ENCODE results near the gene MCF2L. TPM values are rescaled to one million over a fixed set of nuclear protein-coding genes. Genes with fewer than 3 reads are reported as not detected.
A peak's percentile ranks its signal among the peaks of the same experiment; 100 is the strongest.
"Not testable (repeated sequence)": the region's sequence is repeated elsewhere in the genome, so short reads cannot be mapped to it uniquely, and the experiment has no call there.

Gene MCF2L
- total RNA-seq, 4 donors from 2014 or later: 18.3 to 52.6 (median 29.9) TPM

DNA sequence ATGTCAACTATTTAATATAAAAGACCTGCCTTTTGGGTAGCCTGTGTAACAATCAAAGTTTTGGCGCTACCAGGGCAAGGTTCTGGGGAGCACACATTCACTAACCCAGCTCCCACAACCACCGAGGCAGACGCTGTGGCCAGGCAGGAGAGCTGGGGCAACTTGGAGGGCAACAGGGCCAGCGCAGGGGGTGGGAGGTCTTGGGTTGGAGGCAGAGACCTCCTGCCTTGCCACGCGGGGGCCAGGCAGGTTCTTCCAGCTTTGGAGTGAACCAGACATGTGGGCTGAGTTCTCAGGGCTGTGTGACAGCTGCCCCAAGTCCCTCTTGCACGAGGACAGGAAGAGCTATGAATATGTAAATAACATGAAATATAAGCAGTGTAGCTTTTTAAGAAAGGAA, 30.3 kb upstream of the MCF2L start:
- 30 to 65% methylated on average over 2 to 3 of the region's 7 CpGs for WGBS, 2 donors (ENCODE audit: low coverage in 1 of 2)
- TF ChIP-seq POLR2A (IDR thresholded peaks at IDR 0.05) (no peak), EP300 (IDR thresholded peaks at IDR 0.05) (no peak), POLR2AphosphoS5 (IDR thresholded peaks at IDR 0.05) (no peak), CTCF (IDR thresholded peaks at IDR 0.05) (no peak)
- Histone ChIP-seq H3K4me1 (peaks cover 0 to 9% (median 0%) of the 10 kb centered on the region in 3 donors), H3K9me3 (no peaks in the 10 kb centered on the region), H3K27me3 (peaks cover 27% of the 10 kb centered on the region), H3K4me3 (no peak overlapping the region), H3K27ac (no peak overlapping the region), H3K36me3 (no peaks in the 10 kb centered on the region)
- ATAC-seq: no peak

DNA sequence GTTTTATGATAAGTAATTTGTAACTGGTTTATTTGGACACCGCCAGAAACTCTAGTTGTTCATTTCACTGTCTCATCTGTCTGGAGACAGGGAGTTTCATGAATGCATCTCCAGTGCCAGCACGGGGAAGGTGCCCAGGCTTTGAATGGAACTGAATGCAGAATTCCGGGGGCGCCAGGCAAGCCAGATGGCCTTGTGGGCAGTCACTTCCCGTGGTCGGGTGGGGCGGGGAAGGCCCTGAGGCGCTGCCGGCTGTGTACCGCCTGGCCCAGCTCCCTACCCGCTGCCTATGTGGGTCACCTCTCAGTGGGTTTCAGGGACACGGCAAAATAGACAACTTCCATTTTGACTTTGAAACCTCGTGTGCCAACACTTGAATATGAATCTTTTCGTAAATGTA, 28.8 kb upstream of the MCF2L start:
- no peaks in the 10 kb centered on the region for H3K36me3 ChIP-seq
- H3K4me1 ChIP-seq: peaks cover 0 to 15% (median 0%) of the 10 kb centered on the region in 3 donors
- peaks cover 12% of the 10 kb centered on the region for H3K27me3 ChIP-seq
- no peak overlapping the region for H3K27ac ChIP-seq
- no peak for ATAC-seq
- H3K9me3 ChIP-seq: no peaks in the 10 kb centered on the region
- no peak overlapping the region for H3K4me3 ChIP-seq
- WGBS, 2 donors (ENCODE audit: low coverage in 1 of 2): 36 to 38% methylated on average over 5 to 13 of the region's 14 CpGs
- no peak for TF ChIP-seq EP300 (IDR thresholded peaks at IDR 0.05)
- no peak for TF ChIP-seq POLR2A (IDR thresholded peaks at IDR 0.05)
- no peak for TF ChIP-seq POLR2AphosphoS5 (IDR thresholded peaks at IDR 0.05)
- TF ChIP-seq CTCF (IDR thresholded peaks at IDR 0.05): no peak

DNA sequence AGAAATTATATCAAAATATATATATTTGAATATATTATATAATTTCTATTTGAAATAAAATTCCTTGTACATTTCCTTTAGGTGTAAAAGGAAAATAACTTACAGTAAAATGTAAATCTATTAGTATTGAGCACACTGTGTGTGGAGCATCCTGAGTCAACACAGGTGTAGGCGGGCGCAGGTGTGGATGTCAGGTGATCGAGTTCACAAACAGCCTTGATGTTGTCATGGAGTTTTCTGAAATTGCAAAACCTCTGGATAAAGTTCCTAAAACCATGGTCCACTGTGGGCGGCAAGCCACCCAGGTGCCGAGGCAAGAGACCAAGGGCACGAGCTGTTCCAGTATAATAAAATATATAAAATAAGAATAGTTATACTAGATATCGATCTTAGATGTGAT, 27.7 kb upstream of the MCF2L start:
- ATAC-seq: no peak
- Histone ChIP-seq H3K4me1 (peaks cover 0 to 15% (median 0%) of the 10 kb centered on the region in 3 donors), H3K36me3 (no peaks in the 10 kb centered on the region), H3K27ac (no peak overlapping the region), H3K4me3 (no peak overlapping the region), H3K9me3 (no peaks in the 10 kb centered on the region), H3K27me3 (peaks cover 7% of the 10 kb centered on the region)
- 87 to 91% methylated on average over 5 to 7 of the region's 7 CpGs for WGBS, 2 donors (ENCODE audit: low coverage in 1 of 2)
- no peak for TF ChIP-seq POLR2A (IDR thresholded peaks at IDR 0.05)
- no peak for TF ChIP-seq POLR2AphosphoS5 (IDR thresholded peaks at IDR 0.05)
- TF ChIP-seq EP300 (IDR thresholded peaks at IDR 0.05): no peak
- no peak for TF ChIP-seq CTCF (IDR thresholded peaks at IDR 0.05)

DNA sequence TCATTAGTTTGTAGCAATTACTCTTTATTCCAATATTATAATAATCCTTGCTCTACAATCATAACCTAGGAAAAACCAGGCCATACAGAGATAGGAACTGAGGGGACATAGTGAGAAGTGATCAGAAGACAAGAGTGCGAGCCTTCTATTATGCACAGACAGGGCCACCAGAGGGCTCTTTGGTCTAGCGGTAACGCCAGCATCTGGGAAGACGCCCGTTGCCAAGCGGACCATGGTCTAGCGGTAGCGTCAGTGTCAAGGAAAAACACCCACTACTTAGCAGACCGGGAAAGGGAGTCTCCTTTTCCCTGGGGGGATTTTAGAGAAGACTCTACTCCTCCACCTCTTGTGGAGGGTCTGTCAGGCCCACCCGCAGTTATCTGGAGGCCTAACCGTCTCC, 27.2 kb upstream of the MCF2L start:
- H3K9me3 ChIP-seq, H3K27ac ChIP-seq, ATAC-seq, H3K4me3 ChIP-seq, H3K36me3 ChIP-seq, H3K27me3 ChIP-seq: not testable (repeated sequence)
- WGBS, 2 donors (ENCODE audit: low coverage in 1 of 2): 30 to 71% methylated on average over 3 to 11 of the region's 11 CpGs
- H3K4me1 ChIP-seq: peaks cover 0 to 15% (median 0%) of the 10 kb centered on the region in 3 donors

DNA sequence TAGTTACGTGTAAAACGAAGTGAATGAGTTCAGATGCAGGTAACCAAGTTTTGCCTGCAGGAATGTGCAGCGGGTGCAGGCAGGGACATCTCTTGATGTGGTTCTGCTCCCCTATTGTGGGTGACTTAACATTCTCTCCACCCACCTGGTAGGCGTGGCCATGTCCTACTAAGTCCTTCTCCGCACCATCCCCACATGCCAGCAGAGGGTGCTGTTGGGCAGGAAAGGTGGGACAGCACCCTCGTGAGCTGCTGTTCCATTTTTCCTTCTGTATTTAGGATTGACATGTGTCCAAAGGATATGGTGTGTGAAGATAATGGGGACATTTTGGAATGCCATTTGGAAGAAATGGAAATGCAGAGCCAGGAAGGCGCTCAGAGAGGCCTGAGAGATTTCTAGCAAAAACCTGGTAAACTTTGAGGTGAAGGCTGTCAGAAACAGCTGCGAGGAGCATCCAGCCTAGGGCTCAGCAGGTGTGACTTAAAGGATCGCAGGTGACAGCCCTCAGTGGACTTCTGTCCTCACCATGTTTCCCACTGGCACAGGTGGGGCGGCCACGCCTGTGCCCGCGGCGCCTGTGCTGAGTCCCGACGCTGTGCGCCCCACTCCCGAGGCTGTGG, 26.2 kb upstream of the MCF2L start:
- TF ChIP-seq EP300 (IDR thresholded peaks at IDR 0.05): no peak
- TF ChIP-seq POLR2AphosphoS5 (IDR thresholded peaks at IDR 0.05): no peak
- peak; percentile 77 to 92 (median 88) for TF ChIP-seq CTCF (IDR thresholded peaks at IDR 0.05)
- Histone ChIP-seq H3K4me1 (peaks cover 0 to 15% (median 0%) of the 10 kb centered on the region in 3 donors), H3K9me3 (no peaks in the 10 kb centered on the region), H3K4me3 (peak overlapping the region; percentile 15 to 62), H3K27me3 (peaks cover 17% of the 10 kb centered on the region), H3K36me3 (no peaks in the 10 kb centered on the region), H3K27ac (peak overlapping the region in 3 of 4 donors; percentile 35 to 76 (median 65))
- WGBS, 2 donors (ENCODE audit: low coverage in 1 of 2): 0 to 4% methylated on average over 5 to 8 of the region's 18 CpGs
- ATAC-seq: peak; percentile 93
